Suppressor macrophage (primary cell): ENCODE results near the gene ZNF391.
"Not testable (repeated sequence)": the region's sequence is repeated elsewhere in the genome, so short reads cannot be mapped to it uniquely, and the experiment has no call there.

Experiments
- DNase-seq, 4 experiments: peaks; one replicate each; pipeline ENCODE4 v3.0.0-alpha.2; 2020 to 2022

The ZNF391 gene

DNA sequence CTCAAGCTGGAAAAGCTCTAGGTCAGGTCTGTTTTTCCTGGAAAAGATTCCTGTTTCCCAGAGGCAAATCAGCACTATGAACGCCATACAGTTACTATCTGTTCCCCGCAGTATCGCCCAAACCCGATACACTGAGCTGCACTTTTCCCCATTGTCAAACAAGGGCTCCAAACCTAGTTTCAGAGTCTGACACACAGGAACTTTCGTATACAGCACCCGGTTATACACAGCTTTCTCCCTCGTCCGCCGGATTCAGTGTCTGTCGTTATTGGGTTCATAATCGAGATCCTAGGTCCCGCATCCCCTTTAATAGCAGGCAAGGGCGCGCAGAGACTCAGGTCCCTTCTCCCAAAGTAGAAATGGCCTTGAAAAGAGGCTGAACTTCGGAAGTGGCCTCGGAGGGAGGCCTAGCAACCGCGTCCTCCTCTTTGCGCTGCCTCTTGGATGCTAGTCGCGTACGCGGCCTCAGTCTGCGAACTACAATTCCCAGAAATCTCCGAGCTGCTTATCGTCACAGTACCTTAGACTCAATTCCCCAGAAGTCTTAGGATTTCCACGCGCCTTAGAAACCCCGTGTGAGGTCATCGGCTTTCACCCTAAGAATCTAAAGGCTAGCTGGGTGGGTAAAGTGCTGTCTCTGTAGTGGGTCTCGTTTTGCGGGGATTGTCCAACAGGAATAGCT is 34.2 kb downstream of the ZNF391 start:
- no peak for DNase-seq

DNA sequence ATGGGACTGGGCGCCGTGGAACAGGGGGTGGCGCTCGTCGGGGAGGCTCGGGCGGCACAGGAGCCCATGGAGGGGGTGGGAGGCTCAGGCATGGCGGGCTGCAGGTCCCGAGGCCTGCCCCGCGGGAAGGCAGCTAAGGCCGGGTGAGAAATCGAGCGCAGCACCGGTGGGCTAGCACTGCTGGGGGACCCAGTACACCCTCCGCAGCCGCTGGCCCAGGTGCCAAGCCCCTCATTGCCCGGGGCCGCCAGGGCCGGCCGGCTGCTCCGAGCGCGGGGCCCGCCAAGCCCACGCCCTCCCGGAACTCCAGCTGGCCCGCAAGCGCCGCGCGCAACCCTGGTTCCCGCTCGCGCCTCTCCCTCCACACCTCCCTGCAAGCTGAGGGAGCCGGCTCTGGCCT is 36.3 kb downstream of the ZNF391 start:
- DNase-seq = not testable (repeated sequence)

GRCh38 chr6:27426045-27426620 is 37.6 kb downstream of the ZNF391 start:
- DNase-seq = no peak

DNA sequence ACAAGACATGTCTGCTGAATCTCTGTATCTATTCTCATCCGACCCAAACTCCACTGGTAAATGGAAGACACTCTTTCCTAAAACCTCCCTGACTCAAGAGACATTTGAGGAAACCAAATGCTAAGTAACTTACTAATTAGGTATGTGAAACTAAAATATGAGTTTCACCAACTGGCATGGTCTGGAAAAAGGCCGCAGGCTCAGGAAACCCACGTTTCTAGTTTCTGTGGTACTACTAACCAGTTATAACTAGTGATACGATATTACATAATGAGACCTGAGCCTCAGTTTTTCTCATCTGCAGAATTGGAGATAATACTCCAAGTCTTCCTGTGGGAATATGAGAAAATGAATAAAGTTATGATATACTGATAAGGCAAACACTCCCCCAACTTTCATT is 39.9 kb downstream of the ZNF391 start:
- DNase-seq = no peak

DNA sequence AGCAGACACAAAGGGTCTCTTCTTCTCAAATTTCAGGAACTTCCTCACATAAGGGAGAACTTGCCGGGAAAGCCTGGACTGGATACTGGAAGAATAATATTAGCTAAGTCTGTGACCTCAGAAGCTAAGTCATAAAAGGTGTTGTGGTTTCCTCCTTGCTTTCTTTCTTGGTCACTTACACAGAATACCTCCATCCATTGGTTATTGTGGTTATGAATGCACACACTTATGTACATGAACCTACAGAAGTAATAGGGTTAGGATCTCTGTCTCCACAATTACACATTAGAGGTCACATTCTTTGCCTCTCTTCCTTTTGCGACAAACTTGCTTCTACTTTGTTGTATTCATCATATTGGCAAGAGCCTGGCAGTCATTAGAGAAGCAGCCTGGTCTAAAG is 40.4 kb downstream of the ZNF391 start:
- no peak for DNase-seq

DNA sequence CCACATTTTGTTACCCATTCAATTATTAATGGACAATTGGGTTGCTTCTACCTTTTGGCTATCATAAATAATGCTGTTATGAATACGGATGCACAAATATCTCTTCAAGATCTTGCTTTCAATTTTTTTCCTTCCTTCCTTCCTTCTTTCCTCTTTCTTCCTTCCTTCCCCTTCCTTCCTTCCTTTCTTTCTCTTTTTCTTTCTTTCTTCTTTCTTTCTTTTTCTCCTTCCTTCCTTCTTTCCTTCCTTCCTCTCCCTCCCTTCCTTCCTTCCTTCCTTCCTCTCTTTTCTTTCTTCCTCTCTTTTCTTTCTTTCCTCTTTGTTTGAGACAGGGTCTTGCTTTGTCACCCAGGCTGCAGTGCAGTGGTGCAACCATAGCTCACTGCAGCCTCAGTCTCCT is 45.2 kb downstream of the ZNF391 start:
- DNase-seq = no peak

DNA sequence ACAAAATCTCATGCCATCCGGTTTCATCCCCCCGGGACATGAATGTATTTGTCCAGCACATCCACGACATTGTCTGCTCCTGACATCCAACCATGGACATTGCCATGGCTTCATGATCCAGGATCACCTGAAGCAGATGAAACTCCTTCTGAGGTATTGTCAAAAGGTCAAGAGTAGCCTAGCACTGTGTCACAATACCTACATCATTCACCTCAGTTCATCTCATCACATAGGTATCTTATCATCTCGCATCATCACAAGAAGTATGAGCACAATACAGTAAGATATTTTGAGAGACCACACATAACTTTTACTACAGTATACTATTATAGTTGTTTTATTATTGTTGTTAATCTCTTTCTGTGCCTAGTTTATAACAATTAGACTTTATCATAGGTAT is 50.8 kb downstream of the ZNF391 start:
- DNase-seq = no peak

GRCh38 chr6:27441001-27441400 is 52.4 kb downstream of the ZNF391 start:
- DNase-seq = no peak

- DNase-seq = no peak
Measured at GRCh38 chr6:27442932-27443331, 54.4 kb downstream of the ZNF391 start.

GRCh38 chr6:27448456-27448855 is 59.9 kb downstream of the ZNF391 start:
- DNase-seq = no peak

- no peak for DNase-seq
Measured at GRCh38 chr6:27451660-27452390, 63.3 kb downstream of the ZNF391 start.

GRCh38 chr6:27452496-27452897 is 63.9 kb downstream of the ZNF391 start:
- peak in 2 of 4 experiments; percentile 7 for DNase-seq
